Thyroid gland (tissue), 4 donors: ENCODE measurements around the gene DNAAF5. TPM values are rescaled to one million over a fixed set of nuclear protein-coding genes. Genes with fewer than 3 reads are reported as not detected.

Experiments used
- DNase-seq, 2 donors: peaks; one replicate each; pipeline ENCODE4 v3.0.0-alpha.2; 2019
- H3K27ac ChIP-seq, 3 donors: fragments of 200-600 bp; sonication (generic); 1 replicate in 2 of 3; 2 replicates in 1 of 3; pipeline ENCODE4 v1.5.1; 2016 to 2019; ENCODE audit warnings: mild to moderate bottlenecking in 1 of 3, moderate library complexity in 1 of 3
- H3K27me3 ChIP-seq: fragments of 200-600 bp; sonication (generic); one replicate; pipeline ENCODE4 v1.5.1; 2019
- H3K36me3 ChIP-seq, 2 donors: fragments of 200-600 bp; sonication (generic); one replicate each; pipeline ENCODE4 v1.5.1; 2016 to 2019
- H3K4me1 ChIP-seq, 2 donors: fragments of 200-600 bp; sonication (generic); one replicate each; pipeline ENCODE4 v1.5.1; 2017 to 2019
- H3K4me3 ChIP-seq, 3 donors: fragments of 200-600 bp; sonication (generic); replicated peaks in 1 of 3; 1 replicate in 2 of 3; 2 replicates in 1 of 3; pipeline ENCODE4 v1.5.1; 2016; ENCODE audit warnings: mild to moderate bottlenecking in 1 of 3
- H3K9me3 ChIP-seq: fragments of 200-600 bp; sonication (generic); one replicate; pipeline ENCODE4 v1.5.1; 2017
- CTCF ChIP-seq, 6 experiments: fragments of 200-600 bp in 3 of 6; fragments of 450-650 bp in 3 of 6; sonication (generic) in 3 of 6; IDR thresholded peaks; one replicate each; pipeline ENCODE4 v1.5.1; 2016 to 2019; ENCODE audit warnings: antibody characterized with exemption in 6 of 6, mild to moderate bottlenecking in 2 of 6, inconsistent platforms in 1 of 6, moderate library complexity in 1 of 6
- POLR2A ChIP-seq, 2 donors: fragments of 450-650 bp; IDR thresholded peaks; one replicate each; pipeline ENCODE4 v1.6.1; 2017; ENCODE audit warnings: antibody characterized with exemption in 2 of 2, mild to moderate bottlenecking in 2 of 2, moderate library complexity in 1 of 2
- WGBS, 2 donors: methylation state at CpG; one replicate each; pipeline ENCODE4 v1.1.5; 2017; 5-methylcytosine and 5-hydroxymethylcytosine counted together
- intact Hi-C: fragments of 100-400 bp; cut with DNase I; formaldehyde crosslinking; loops from one replicate; pipeline ENCODE4 v1.15.1; 2023
- total RNA-seq, 4 donors: library from RNA; depleted of rRNA; stranded (reverse); fragments of >200 nt; gene quantifications; one replicate each; pipeline ENCODE4 v1.2.3, GENCODE V29; 2016

The DNAAF5 gene
- total RNA-seq, 4 donors from 2014 or later: 20.2 to 40.7 (median 34.0) TPM

GRCh38 chr7:706721-707120, 19.8 kb upstream of the DNAAF5 start:
- H3K27ac ChIP-seq: no peak overlapping the region
- intact Hi-C loops: no loop called here
- DNase-seq: no peak
- 70 to 88% methylated on average over 4 to 7 of the region's 7 CpGs for WGBS, 2 donors
- H3K4me3 ChIP-seq: no peak overlapping the region
- H3K36me3 ChIP-seq: no peaks in the 10 kb centered on the region
- H3K9me3 ChIP-seq: no peaks in the 10 kb centered on the region
- no peaks in the 10 kb centered on the region for H3K27me3 ChIP-seq
- TF ChIP-seq POLR2A (IDR thresholded peaks at IDR 0.05) (no peak), CTCF (IDR thresholded peaks at IDR 0.05) (no peak)
- peaks cover 3% of the 10 kb centered on the region in 2 donors for H3K4me1 ChIP-seq

GRCh38 chr7:707296-708000, 19.1 kb upstream of the DNAAF5 start:
- no peak overlapping the region for H3K4me3 ChIP-seq
- TF ChIP-seq POLR2A (IDR thresholded peaks at IDR 0.05): no peak
- TF ChIP-seq CTCF (IDR thresholded peaks at IDR 0.05): no peak
- no peak overlapping the region for H3K27ac ChIP-seq
- H3K4me1 ChIP-seq: peaks cover 4 to 8% of the 10 kb centered on the region in 2 donors
- intact Hi-C loops: no loop called here
- no peaks in the 10 kb centered on the region for H3K36me3 ChIP-seq
- WGBS, 2 donors: 92 to 97% methylated on average over 14 to 17 of the region's 17 CpGs
- H3K27me3 ChIP-seq: no peaks in the 10 kb centered on the region
- no peaks in the 10 kb centered on the region for H3K9me3 ChIP-seq
- DNase-seq: no peak

- Histone ChIP-seq H3K36me3 (no peaks in the 10 kb centered on the region), H3K27ac (no peak overlapping the region), H3K4me3 (no peak overlapping the region), H3K27me3 (no peaks in the 10 kb centered on the region), H3K9me3 (no peaks in the 10 kb centered on the region), H3K4me1 (peaks cover 4 to 8% of the 10 kb centered on the region in 2 donors)
- intact Hi-C loops: no loop called here
- no peak for TF ChIP-seq POLR2A (IDR thresholded peaks at IDR 0.05)
- WGBS, 2 donors: 92 to 93% methylated on average over 14 of the region's 14 CpGs
- DNase-seq: no peak
These were observed 16.3 kb upstream of the DNAAF5 start for GRCh38 chr7:710161-710560.

- no peak for TF ChIP-seq CTCF (IDR thresholded peaks at IDR 0.05)
- TF ChIP-seq POLR2A (IDR thresholded peaks at IDR 0.05): no peak
- peak overlapping the region in 1 of 3 donors; percentile 66 for H3K4me3 ChIP-seq
- H3K9me3 ChIP-seq: no peaks in the 10 kb centered on the region
- H3K4me1 ChIP-seq: peaks cover 4 to 8% of the 10 kb centered on the region in 2 donors
- intact Hi-C loops: no loop called here
- H3K36me3 ChIP-seq: no peaks in the 10 kb centered on the region
- H3K27ac ChIP-seq: peak overlapping the region in 2 of 3 donors; percentile 10 to 23
- WGBS, 2 donors: 41 to 46% methylated on average over 23 to 30 of the region's 45 CpGs
- peak in 1 of 2 donors; percentile 30 for DNase-seq
- H3K27me3 ChIP-seq: no peaks in the 10 kb centered on the region
These were observed 15.2 kb upstream of the DNAAF5 start for GRCh38 chr7:711093-711921.

- no peaks in the 10 kb centered on the region for H3K9me3 ChIP-seq
- H3K4me1 ChIP-seq: peaks cover 4 to 8% of the 10 kb centered on the region in 2 donors
- no peaks in the 10 kb centered on the region for H3K27me3 ChIP-seq
- intact Hi-C loops: no loop called here
- WGBS, 2 donors: 2 to 8% methylated on average over 14 to 20 of the region's 44 CpGs
- no peak for DNase-seq
- peak overlapping the region in 1 of 3 donors; percentile 66 for H3K4me3 ChIP-seq
- H3K27ac ChIP-seq: peak overlapping the region in 2 of 3 donors; percentile 10 to 23
- TF ChIP-seq POLR2A (IDR thresholded peaks at IDR 0.05) (no peak), CTCF (IDR thresholded peaks at IDR 0.05) (no peak)
- no peaks in the 10 kb centered on the region for H3K36me3 ChIP-seq
These were observed 14.5 kb upstream of the DNAAF5 start for GRCh38 chr7:711922-712380.
